NCI-H1092 (cell line): ENCODE data around the gene EFEMP2.

Experiments used
- DNase-seq: peaks from one replicate; lab custom pipeline; 2025; lab: John Stamatoyannopoulos, UW

The EFEMP2 gene

DNA sequence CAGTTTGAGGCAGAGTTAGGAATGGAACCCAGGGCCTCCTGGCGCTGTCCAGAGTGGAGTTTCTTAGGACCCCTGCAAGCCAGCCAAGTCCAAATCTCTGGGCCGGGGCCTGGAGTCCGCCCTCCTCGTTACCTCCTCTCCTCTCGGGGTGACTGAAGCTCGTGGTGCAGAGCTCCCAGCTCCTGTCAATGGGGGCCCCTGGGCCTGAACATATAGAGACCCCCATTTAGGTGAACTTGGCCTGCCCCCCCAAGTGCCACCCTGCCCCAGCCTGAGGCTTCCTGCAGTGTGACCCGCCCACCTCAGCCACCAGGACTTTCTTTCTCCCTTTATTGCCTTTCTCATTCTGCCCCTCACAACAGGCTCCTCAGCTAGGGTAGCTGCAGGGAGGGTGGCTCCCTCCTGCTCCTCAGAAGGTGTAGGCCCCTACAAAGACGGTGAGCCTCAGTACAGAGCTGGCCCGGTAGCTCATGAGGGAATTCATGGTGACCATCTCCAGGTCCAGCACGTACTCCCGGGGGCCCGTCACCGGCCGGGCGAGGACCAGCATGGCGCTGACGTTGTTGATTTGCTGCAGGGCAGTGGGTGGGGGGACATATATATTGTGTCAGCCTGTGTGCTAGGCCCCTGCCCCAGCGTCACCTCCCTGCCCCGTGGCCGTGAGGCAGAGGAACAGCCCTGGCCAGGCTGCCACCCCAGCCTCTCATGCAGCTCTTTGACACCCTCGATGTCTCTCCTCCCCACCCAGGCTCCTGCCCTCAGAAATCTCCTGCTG lies 5.9 kb downstream of the EFEMP2 start:
- no peak for DNase-seq

DNA sequence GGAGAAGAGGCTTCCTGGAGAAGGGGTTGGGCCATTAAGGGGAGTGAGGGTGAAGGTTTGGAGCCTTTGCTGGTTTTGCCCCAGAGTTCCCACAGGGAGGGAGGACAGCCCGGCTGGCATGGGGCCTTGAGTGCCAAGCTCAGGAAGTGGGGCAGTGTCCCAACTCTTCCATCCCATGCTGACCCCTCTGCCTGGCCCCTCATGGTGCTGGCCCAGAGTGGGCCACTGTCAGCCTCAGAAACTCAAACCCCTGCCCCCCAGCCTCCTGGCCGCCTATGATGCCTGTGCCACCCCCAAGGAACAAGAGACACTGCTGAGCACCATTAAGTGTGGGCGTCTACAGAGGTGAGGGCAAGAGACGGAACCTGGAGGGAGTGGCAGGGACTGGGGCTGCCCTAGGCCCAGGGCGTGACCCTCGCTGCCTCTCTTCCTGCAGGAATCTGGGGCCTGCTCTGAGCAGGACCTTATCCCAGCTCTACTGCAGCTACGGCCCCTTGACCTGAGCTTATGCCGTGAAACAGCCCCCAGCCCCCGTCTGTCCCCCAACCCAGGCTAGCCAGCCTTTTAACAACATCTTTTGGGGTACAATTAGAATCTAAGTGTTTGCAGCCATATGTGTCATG lies 6.9 kb downstream of the EFEMP2 start:
- DNase-seq = no peak

DNA sequence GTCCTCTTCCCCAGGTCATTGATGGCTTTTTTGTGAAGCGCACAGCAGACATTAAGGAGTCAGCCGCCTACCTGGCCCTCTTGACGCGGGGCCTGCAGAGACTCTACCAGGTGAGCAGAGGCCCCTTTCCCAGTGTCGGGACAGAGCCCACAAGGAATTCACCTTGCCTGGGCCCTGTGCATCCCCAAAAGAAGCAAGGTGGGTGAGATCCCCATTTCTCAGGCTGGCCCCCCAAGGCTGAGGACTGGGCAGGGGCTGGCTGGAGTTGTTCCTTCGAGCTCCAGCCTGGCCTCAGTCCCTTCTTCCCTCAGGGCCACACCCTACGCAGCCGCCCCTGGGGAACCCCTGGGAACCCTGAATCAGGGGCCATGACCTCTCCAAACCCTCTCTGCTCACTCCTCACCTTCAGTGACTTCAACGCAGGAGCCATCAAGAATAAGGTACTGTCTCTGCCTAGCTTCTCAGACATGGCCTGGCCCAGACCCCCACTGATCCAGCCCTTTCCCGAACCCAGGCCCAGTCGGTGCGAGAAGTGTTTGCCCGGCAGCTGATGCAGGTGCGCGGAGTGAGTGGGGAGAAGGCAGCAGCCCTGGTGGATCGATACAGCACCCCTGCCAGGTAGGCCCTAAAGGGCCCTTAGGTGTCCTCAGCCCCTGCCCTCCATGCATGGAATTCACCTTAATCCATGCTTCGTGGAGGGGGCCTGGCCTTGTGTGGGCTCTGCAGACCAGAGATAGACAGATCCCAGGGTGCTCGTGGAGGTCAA lies 7.7 kb downstream of the EFEMP2 start:
- no peak for DNase-seq

DNA sequence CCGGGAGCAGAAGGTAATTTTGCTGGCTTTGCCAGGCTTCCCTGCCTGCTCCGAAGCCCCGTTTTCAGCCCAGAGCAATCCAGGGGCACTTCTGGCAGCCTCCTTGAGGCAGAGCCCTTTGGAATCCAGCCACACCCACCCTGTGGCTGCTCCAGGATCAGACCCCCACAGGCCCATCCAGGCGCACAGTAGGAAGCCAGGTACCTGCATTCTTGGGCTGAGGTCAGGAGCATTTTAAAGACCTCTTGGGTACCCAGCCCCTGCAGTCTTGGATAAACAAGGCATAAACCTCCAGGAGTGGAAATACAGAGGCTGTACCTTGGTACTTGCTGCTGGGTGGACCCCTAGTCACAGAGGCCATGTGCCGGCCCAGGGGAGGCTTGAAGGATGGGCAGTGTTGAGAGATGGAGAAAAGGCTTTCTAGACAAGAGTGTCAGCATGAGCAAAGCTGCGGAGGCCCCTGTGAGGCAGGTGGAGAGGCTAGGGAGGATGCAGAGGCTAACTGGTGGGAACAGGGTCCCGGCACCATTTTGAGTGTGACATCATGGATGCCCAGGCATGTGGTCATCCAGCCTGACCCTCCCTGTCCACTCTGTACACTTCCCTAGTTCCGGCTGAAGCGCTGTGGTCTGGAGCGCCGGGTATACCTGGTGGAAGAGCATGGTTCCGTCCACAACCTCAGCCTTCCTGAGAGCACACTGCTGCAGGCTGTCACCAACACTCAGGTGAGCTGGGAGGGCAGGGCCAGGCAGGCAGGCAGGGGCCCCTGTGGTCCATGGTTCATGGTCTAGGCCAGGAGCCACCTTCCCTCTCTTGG lies 8.5 kb downstream of the EFEMP2 start:
- DNase-seq = no peak

GRCh38 chr11:65862941-65863888 lies 9.4 kb downstream of the EFEMP2 start:
- DNase-seq = no peak

DNA sequence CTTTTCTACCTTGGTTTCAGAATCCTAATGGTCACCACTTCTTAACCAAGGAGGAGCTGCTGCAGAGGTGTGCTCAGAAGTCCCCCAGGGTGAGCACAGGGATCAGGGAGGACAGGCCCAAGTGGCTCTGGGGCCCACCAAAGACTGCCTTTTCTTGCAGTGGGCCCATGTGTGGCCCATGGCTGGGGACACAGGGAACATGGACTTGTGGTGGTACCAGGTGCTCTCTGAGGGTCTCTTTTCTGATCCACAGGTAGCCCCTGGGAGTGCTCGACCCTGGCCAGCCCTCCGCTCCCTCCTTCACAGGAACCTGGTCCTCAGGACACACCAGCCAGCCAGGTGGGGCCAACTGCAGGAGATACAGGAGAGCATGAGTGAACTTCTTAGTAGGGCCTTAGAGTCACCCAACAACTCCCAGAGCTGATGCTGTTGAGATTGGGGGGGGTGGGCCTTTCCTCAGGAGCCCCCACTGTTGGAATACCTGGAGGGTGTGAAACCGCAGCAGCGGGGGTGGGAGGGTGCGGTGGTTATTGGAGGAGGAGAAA lies 10.3 kb downstream of the EFEMP2 start:
- no peak for DNase-seq

GRCh38 chr11:65861533-65862183 lies 10.9 kb downstream of the EFEMP2 start:
- DNase-seq = no peak

DNA sequence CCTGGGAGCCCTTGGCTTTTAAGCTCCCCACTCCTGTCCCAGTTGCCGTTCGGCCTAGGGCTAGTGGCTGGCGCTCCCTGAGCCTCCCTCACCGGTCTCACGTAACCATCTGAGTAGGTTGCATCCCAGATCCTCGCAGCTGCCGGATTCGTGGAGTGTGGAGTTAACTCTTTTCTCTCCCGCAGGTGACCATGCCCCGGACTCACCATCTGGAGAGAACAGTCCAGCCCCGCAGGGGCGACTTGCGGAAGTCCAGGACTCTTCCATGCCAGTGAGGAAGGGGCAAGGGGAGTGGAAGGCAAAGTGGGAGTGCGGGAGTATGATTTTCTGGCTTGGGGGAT lies 11.5 kb downstream of the EFEMP2 start:
- DNase-seq = no peak

DNA sequence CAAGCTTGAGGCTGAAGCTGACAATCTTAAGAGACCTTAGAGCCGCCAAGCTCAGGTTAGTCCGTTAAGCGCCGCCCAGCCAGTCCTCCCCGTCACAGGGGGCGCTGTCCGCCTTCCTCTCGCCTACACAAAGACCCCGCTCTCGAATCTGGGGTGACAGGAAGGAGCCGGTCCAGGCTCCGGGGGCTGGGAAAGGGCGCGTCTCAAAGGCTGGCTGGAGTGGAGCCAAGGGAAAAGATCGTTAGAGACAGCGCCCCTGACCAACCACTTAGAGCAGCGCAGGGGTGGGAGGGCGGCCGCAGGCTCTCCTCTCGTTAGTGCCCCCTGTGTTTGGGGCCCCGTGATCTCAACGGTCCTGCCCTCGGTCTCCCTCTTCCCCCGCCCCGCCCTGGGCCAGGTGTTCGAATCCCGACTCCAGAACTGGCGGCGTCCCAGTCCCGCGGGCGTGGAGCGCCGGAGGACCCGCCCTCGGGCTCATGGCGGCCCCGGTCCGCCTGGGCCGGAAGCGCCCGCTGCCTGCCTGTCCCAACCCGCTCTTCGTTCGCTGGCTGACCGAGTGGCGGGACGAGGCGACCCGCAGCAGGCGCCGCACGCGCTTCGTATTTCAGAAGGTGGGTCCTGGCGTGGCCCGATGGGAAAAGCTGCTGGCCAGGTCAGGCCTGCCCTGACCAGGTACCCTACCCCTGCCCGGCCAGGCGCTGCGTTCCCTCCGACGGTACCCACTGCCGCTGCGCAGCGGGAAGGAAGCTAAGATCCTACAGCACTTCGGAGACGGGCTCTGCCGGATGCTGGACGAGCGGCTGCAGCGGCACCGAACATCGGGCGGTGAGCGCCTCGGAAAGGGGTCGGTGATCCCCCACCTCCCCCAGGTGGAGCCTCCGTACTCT lies 12.1 kb downstream of the EFEMP2 start, which contains the start of gene MUS81:
TSS of gene MUS81 (plus strand) at position 156 of the 887 bp plus-strand sequence. CDS start at position 477, 321 bp downstream.
- peak; percentile 99 for DNase-seq

DNA sequence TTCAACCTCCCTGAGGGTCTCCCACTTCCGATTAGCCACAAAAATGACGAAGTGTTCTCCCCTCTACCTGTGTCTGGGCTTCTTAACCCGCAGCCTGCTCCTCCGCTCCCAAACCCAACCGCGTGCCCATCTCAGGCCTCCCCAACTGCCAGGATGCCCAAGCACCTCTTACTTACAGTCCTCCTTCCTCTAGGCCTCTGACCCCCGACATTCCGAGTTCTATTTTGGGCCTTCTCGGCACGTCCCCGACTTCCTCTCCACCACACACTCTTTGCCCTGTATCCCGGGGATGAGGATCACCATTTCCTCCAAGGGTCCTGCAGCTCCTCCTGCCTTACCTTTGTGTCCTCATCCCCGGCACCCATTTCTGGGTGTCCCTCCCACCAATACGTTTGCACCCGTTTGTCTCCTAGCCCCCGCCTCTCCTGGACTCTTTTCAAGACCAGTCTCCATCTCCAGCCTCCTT lies 12.8 kb downstream of the EFEMP2 start:
- DNase-seq = peak; percentile 59

- peak; percentile 99 for DNase-seq
These were observed 13.3 kb downstream of the EFEMP2 start for GRCh38 chr11:65859095-65859811.

GRCh38 chr11:65858681-65859087 lies 13.9 kb downstream of the EFEMP2 start:
- no peak for DNase-seq

GRCh38 chr11:65857853-65858680 lies 14.5 kb downstream of the EFEMP2 start, which contains the start of gene CFL1:
CFL1 (minus strand) TSS chr11:65858180; CDS start chr11:65858099, 81 bp downstream.
- peak; percentile 99 for DNase-seq

DNA sequence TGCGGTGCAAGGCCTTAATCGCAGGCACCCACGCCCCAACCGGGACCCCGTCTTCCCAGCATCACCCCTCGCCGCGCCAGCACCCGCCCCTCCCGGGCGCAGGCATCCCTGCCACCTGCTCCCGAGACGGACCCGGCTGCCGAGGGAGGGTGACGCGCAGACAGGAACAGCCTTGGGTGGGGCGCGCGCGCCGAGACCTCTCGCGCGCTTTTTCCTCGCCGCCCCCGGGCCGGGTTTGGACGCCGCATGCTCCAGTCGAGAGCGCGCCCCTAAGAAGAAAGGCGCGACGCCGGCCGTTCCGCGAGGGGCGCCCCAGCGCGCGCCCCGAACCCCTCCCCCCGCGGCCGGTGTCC lies 15.1 kb downstream of the EFEMP2 start:
- DNase-seq = peak; percentile 81

- peak; percentile 53 for DNase-seq
These were observed 15.7 kb downstream of the EFEMP2 start for GRCh38 chr11:65856689-65857499.

DNA sequence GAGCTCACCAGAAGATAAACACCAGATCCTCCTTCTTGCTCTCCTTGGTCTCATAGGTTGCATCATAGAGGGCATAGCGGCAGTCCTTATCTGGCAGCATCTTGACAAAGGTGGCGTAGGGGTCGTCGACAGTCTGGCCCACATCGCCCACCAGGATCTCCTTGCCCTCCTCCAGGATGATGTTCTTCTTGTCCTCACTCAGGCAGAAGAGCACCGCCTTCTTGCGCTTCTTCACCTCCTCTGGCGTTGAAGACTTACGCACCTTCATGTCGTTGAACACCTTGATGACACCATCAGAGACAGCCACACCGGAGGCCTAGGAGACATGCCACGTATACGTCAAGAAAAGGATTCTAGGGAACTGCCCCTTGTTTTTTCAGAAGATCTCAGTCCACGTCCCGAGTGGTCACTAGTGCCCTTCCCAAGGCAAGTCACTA lies 16.7 kb downstream of the EFEMP2 start:
- DNase-seq = no peak
